ENCODE results near the gene ARL6IP4. TPM values are rescaled to one million over a fixed set of nuclear protein-coding genes. Genes with fewer than 3 reads are reported as not detected.

ARL6IP4 gene
- total and polyA plus RNA-seq, 7 donors = 113 to 193 (median 130) TPM

DNA sequence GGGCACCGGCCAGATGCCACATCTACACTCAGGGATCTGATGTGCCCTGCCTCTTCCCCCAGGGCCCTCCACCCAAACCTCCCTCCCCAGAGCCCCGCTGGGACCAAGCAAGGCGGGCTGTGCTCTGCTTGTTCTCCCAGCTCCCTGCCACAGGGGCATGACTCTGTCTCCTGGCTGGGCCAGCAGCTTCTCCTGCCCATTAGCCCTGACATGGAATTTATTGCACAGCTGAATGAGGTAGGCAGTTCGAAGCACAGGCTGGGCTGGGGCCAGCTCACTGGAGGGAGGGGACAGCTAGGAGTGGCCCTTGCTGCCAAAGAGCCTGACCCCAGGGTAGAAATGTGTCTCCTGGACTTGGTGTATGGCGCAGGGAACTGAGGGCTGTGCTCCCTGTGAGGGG, 42.4 kb downstream of the ARL6IP4 start:
- no peak for DNase-seq

DNA sequence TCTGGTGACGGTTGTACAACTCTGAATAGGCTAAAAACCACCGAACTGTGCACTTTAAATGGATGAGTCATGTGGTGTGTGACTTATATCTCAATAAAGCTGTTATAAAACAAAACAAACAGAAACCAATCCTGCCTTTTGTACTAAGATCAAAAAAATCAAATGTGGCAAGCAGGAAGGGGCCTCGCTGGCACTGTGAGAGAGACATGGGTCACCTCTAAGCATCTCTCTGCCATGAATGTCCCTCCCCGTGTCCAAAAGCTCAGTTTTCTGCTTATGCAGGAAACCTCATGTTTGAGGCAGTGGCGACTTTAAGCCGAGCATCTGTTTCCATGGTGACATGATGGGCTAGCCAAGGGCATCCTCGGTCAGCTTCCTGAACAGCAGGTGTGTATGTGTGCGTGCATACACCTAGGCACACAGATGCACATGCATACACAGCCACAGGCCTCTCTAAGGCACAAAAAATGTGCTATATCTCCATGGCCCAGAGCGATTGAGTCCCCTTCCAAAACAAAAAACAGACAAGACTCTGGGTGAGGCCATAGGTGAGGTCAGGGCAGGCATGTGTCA, 44.4 kb downstream of the ARL6IP4 start:
- ATAC-seq (no peak), DNase-seq (no peak)
- Histone ChIP-seq H3K27me3 (ENCODE audit: insufficient read depth in 3 of 3, low read length in 2 of 3) (no peaks in the 10 kb centered on the region), H3K9me3 (no peaks in the 10 kb centered on the region), H3K4me3 (no peak overlapping the region), H3K27ac (no peak overlapping the region), H3K36me3 (ENCODE audit: insufficient read depth in 1 of 2, low read depth in 1 of 2) (peaks cover 0 to 7% of the 10 kb centered on the region in 2 donors), H3K4me1 (no peaks in the 10 kb centered on the region)
- intact Hi-C loops (cut with DNase I) = no loop called here
- 80 to 89% (median 85%) methylated on average over 9 of the region's 9 CpGs for WGBS, 3 donors
- no peak for TF ChIP-seq CTCF (IDR thresholded peaks at IDR 0.05)

More for the DNA sequence above, 42.4 kb downstream of the ARL6IP4 start:
- H3K4me3 ChIP-seq = no peak overlapping the region
- no peak for TF ChIP-seq CTCF (IDR thresholded peaks at IDR 0.05)
- H3K9me3 ChIP-seq = no peaks in the 10 kb centered on the region
- intact Hi-C loops (cut with DNase I) = no loop called here
- no peak overlapping the region for H3K27ac ChIP-seq
- no peak for ATAC-seq
- H3K27me3 ChIP-seq (ENCODE audit: insufficient read depth in 3 of 3, low read length in 2 of 3) = no peaks in the 10 kb centered on the region
- no peaks in the 10 kb centered on the region for H3K36me3 ChIP-seq (ENCODE audit: insufficient read depth in 1 of 2, low read depth in 1 of 2)
- no peaks in the 10 kb centered on the region for H3K4me1 ChIP-seq
- WGBS, 3 donors = 77 to 85% (median 82%) methylated on average over 3 to 5 of the region's 5 CpGs

GRCh38 chr12:123026094-123026853, 45.8 kb downstream of the ARL6IP4 start:
- ATAC-seq (no peak), DNase-seq (no peak)
- 89 to 91% (median 90%) methylated on average over 8 to 9 of the region's 9 CpGs for WGBS, 3 donors
- Histone ChIP-seq H3K27ac (no peak overlapping the region), H3K9me3 (no peaks in the 10 kb centered on the region), H3K36me3 (ENCODE audit: insufficient read depth in 1 of 2, low read depth in 1 of 2) (peaks cover 0 to 7% of the 10 kb centered on the region in 2 donors), H3K4me1 (no peaks in the 10 kb centered on the region), H3K4me3 (no peak overlapping the region), H3K27me3 (ENCODE audit: insufficient read depth in 3 of 3, low read length in 2 of 3) (no peaks in the 10 kb centered on the region)
- no peak for TF ChIP-seq CTCF (IDR thresholded peaks at IDR 0.05)
- intact Hi-C loops (cut with DNase I) = no loop called here

GRCh38 chr12:123027726-123028445, 47.4 kb downstream of the ARL6IP4 start:
- no peak for ATAC-seq
- intact Hi-C loops (cut with DNase I) = no loop called here
- Histone ChIP-seq H3K4me1 (no peaks in the 10 kb centered on the region), H3K36me3 (ENCODE audit: insufficient read depth in 1 of 2, low read depth in 1 of 2) (peaks cover 0 to 13% of the 10 kb centered on the region in 2 donors), H3K9me3 (no peaks in the 10 kb centered on the region), H3K27me3 (ENCODE audit: insufficient read depth in 3 of 3, low read length in 2 of 3) (no peaks in the 10 kb centered on the region), H3K4me3 (no peak overlapping the region), H3K27ac (no peak overlapping the region)
- WGBS, 3 donors = 71 to 78% (median 75%) methylated on average over 19 of the region's 19 CpGs
- no peak for DNase-seq
- TF ChIP-seq CTCF (IDR thresholded peaks at IDR 0.05) = no peak

Measured in psoas muscle (tissue), 8 donors.